GOT3 (cell line): ENCODE measurements around the gene TBL2.
"Not testable (repeated sequence)": the region's sequence is repeated elsewhere in the genome, so short reads cannot be mapped to it uniquely, and the experiment has no call there.

Source experiments
- DNase-seq: peaks from one replicate; lab custom pipeline; 2025; ENCODE audit warnings: mixed read lengths; lab: John Stamatoyannopoulos, UW

TBL2 gene

GRCh38 chr7:73535918-73536317 lies 42.5 kb downstream of the TBL2 start:
- not testable (repeated sequence) for DNase-seq

DNA sequence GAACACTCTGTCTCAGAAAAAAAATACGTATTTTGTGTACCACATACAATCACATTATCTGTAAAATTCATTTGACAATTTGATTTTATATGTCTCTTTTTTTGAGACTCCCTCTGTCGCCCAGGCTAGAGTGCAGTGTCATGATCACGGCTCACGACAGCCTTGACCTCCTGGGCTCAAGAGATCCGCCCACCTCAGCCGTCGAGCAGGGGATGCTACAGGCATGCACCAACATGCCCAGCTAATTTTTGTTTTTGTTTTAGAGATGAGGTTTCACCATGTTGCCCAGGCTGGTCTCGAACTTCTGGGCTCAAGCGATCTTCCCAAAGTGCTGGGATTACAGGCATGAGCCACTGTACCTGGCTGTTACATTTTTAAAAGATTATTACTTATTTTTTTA lies 44.6 kb downstream of the TBL2 start:
- DNase-seq: no peak

DNA sequence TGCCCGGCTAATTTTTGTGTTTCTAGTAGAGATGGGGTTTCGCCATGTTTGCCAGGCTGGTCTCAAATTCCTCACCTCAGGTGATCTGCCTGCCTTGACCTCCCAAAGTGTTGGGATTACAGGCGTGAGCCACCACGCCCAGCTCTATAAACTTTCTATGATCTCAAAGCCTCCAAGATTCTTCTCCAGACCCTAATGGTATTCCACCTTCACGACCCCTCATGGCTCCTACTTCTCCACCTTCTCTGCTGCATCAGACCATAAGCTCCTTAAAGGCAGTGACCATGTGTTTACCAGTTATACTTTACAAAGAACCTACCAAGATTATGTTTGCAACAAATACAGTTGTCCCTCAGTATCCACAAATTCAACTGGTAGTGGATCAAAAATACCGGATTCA lies 46.2 kb downstream of the TBL2 start:
- DNase-seq: no peak

GRCh38 chr7:73530800-73531199 lies 47.6 kb downstream of the TBL2 start:
- DNase-seq: no peak

GRCh38 chr7:73526896-73527821 lies 51.2 kb downstream of the TBL2 start:
- no peak for DNase-seq

DNA sequence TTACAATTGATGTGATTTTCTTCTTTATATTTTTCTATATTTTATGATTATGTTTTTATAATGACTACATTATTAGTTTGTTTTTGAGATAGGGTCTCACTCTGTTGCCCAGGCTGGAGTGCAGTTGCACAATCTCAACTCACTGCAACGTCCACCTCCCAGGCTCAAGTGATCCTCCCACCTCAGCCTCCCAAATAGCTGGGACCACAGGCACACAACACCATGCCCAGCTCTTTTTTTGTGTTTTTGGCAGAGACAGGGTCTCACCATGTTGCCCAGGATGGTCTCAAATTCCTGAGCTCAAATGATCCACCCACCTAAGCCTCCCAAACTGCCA lies 52.3 kb downstream of the TBL2 start:
- DNase-seq: not testable (repeated sequence)

GRCh38 chr7:73522105-73522872 lies 56.1 kb downstream of the TBL2 start, which contains the start of gene BAZ1B:
BAZ1B (minus strand) TSS chr7:73522293; CDS start chr7:73521933, 360 bp downstream.
- peak; percentile 89 for DNase-seq

- peak; percentile 76 for DNase-seq
These were observed 56.7 kb downstream of the TBL2 start for GRCh38 chr7:73521636-73522104.

GRCh38 chr7:73520673-73521635 lies 57.4 kb downstream of the TBL2 start:
- DNase-seq: no peak

DNA sequence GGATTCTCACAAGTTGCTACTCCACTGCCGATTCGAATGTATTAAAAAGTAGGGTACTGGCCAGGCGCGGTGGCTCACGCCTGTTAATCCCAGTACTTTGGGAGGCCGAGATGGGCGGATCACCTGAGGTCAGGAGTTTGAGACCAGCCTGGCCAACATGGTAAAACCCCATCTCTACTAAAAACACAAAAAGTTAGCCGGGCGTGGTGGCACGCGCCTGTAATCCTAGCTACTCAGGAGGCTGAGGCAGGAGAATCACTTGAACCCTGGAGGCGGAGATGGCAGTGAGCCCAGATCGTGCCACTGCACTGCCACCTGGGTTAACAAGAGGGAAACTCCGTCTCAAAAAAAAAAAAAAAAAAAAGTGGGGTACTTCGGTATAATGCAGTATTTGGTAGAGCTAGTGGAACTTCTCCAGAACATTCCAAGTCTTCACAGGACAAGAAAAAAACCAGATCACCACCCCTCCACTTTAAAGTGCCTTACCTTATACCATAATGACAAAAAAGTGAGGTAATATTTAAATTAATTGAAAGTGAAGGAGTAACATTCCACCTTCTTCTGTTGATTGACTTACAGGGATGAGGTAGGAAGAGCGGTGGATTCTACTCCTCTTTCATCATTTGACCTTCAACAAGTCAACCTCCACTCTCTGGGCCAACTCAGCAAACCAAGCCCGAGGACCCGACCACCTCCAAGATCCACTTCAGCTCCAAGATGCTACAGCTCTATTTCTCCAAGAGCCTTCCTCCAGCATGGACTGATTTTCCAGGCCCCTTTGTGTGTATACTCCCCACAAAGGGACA lies 58.3 kb downstream of the TBL2 start:
- DNase-seq: no peak

DNA sequence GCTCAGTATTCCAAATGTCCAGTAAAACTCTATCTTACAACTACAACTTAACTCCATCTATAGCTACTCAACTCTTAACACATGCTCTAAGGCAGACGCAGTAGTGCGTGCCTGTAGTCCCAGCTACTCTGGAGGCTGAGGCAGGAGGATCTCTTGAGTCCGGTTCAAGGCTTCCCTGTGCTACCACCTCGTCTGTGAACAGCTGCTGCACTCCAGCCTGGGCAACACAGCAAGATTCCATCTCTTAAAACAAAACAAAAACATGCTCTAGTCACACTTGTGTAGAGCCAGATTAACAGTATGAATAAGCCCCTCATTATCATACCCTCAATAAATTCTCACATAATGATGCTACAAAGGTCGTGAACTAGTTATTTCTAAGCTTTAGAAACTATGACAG lies 59.9 kb downstream of the TBL2 start:
- DNase-seq: no peak
